Stomach smooth muscle (tissue), 2 donors: ENCODE data around the gene TBXAS1.

ENCODE experiments used
- H3K27ac ChIP-seq: one replicate; pipeline ENCODE4 v1.7.0; 2013; ENCODE audit warnings: mild to moderate bottlenecking, low read length, inconsistent platforms
- H3K27me3 ChIP-seq, 2 donors: one replicate each; pipeline ENCODE4 v1.7.0; 2013; ENCODE audit warnings: low read length in 2 of 2; ENCODE audit not compliant: insufficient read depth in 2 of 2, control insufficient read depth in 1 of 2
- H3K36me3 ChIP-seq, 2 donors: one replicate each; pipeline ENCODE4 v1.7.0; 2013; ENCODE audit warnings: low read length in 2 of 2; ENCODE audit not compliant: control insufficient read depth in 2 of 2, insufficient read depth in 2 of 2
- H3K4me1 ChIP-seq: one replicate; pipeline ENCODE4 v1.7.0; 2013; ENCODE audit warnings: low read length; ENCODE audit not compliant: control insufficient read depth, insufficient read depth
- H3K4me3 ChIP-seq, 2 donors: one replicate each; pipeline ENCODE4 v1.7.0; 2013; ENCODE audit warnings: low read length in 2 of 2
- H3K9ac ChIP-seq, 2 donors: one replicate each; pipeline ENCODE4 v1.7.0; 2013; ENCODE audit warnings: low read length in 2 of 2, mild to moderate bottlenecking in 1 of 2
- H3K9me3 ChIP-seq, 2 donors: one replicate each; pipeline ENCODE4 v1.7.0; 2013; ENCODE audit warnings: low read length in 2 of 2; ENCODE audit not compliant: control insufficient read depth in 2 of 2
- donor health status: healthy.
- donor health status: Pancreatic carcinoma.

Gene TBXAS1

GRCh38 chr7:140015471-140015970 is 186.5 kb downstream of the TBXAS1 start:
- H3K27me3 ChIP-seq: peaks cover 0 to 2% of the 10 kb centered on the region in 2 donors
- no peaks in the 10 kb centered on the region for H3K36me3 ChIP-seq
- no peak overlapping the region for H3K9ac ChIP-seq
- no peaks in the 10 kb centered on the region for H3K9me3 ChIP-seq
- H3K4me1 ChIP-seq: no peaks in the 10 kb centered on the region
- no peak overlapping the region for H3K4me3 ChIP-seq
- no peak overlapping the region for H3K27ac ChIP-seq

- no peak overlapping the region for H3K27ac ChIP-seq
- no peak overlapping the region for H3K4me3 ChIP-seq
- no peak overlapping the region for H3K9ac ChIP-seq
- no peaks in the 10 kb centered on the region for H3K9me3 ChIP-seq
- no peaks in the 10 kb centered on the region for H3K4me1 ChIP-seq
- H3K27me3 ChIP-seq: peaks cover 0 to 2% of the 10 kb centered on the region in 2 donors
- H3K36me3 ChIP-seq: no peaks in the 10 kb centered on the region
Observed at GRCh38 chr7:140016540-140016939, 187.5 kb downstream of the TBXAS1 start.

GRCh38 chr7:140017034-140017433 is 188.0 kb downstream of the TBXAS1 start:
- H3K9me3 ChIP-seq: no peaks in the 10 kb centered on the region
- H3K27me3 ChIP-seq: peaks cover 0 to 2% of the 10 kb centered on the region in 2 donors
- H3K4me1 ChIP-seq: no peaks in the 10 kb centered on the region
- H3K27ac ChIP-seq: no peak overlapping the region
- H3K36me3 ChIP-seq: no peaks in the 10 kb centered on the region
- H3K9ac ChIP-seq: no peak overlapping the region
- no peak overlapping the region for H3K4me3 ChIP-seq

GRCh38 chr7:140017543-140017942 is 188.5 kb downstream of the TBXAS1 start:
- Histone ChIP-seq H3K27ac (no peak overlapping the region), H3K4me3 (no peak overlapping the region), H3K9me3 (no peaks in the 10 kb centered on the region), H3K36me3 (peaks cover 0 to 3% of the 10 kb centered on the region in 2 donors), H3K27me3 (peaks cover 0 to 2% of the 10 kb centered on the region in 2 donors), H3K4me1 (no peaks in the 10 kb centered on the region), H3K9ac (no peak overlapping the region)

- Histone ChIP-seq H3K4me1 (no peaks in the 10 kb centered on the region), H3K4me3 (no peak overlapping the region), H3K9me3 (no peaks in the 10 kb centered on the region), H3K27me3 (peaks cover 0 to 2% of the 10 kb centered on the region in 2 donors), H3K36me3 (peaks cover 0 to 9% of the 10 kb centered on the region in 2 donors), H3K9ac (no peak overlapping the region), H3K27ac (no peak overlapping the region)
Observed at GRCh38 chr7:140018125-140019043, 189.3 kb downstream of the TBXAS1 start.

- Histone ChIP-seq H3K9me3 (no peaks in the 10 kb centered on the region), H3K36me3 (peaks cover 4 to 15% of the 10 kb centered on the region in 2 donors), H3K4me3 (no peak overlapping the region), H3K27ac (no peak overlapping the region), H3K27me3 (no peaks in the 10 kb centered on the region), H3K9ac (no peak overlapping the region), H3K4me1 (no peaks in the 10 kb centered on the region)
Observed at GRCh38 chr7:140019172-140019571, 190.1 kb downstream of the TBXAS1 start.

- no peaks in the 10 kb centered on the region for H3K9me3 ChIP-seq
- no peak overlapping the region for H3K9ac ChIP-seq
- H3K27me3 ChIP-seq: no peaks in the 10 kb centered on the region
- no peak overlapping the region for H3K4me3 ChIP-seq
- H3K36me3 ChIP-seq: peaks cover 4 to 17% of the 10 kb centered on the region in 2 donors
- no peaks in the 10 kb centered on the region for H3K4me1 ChIP-seq
- H3K27ac ChIP-seq: no peak overlapping the region
Observed at GRCh38 chr7:140019606-140020005, 190.5 kb downstream of the TBXAS1 start.

GRCh38 chr7:140021603-140022002 is 192.5 kb downstream of the TBXAS1 start:
- no peak overlapping the region for H3K4me3 ChIP-seq
- H3K27me3 ChIP-seq: no peaks in the 10 kb centered on the region
- H3K4me1 ChIP-seq: no peaks in the 10 kb centered on the region
- H3K36me3 ChIP-seq: peaks cover 8 to 22% of the 10 kb centered on the region in 2 donors
- no peaks in the 10 kb centered on the region for H3K9me3 ChIP-seq
- H3K27ac ChIP-seq: no peak overlapping the region
- H3K9ac ChIP-seq: no peak overlapping the region

- H3K27ac ChIP-seq: no peak overlapping the region
- H3K4me1 ChIP-seq: no peaks in the 10 kb centered on the region
- no peak overlapping the region for H3K4me3 ChIP-seq
- H3K27me3 ChIP-seq: no peaks in the 10 kb centered on the region
- H3K36me3 ChIP-seq: peaks cover 14 to 26% of the 10 kb centered on the region in 2 donors
- H3K9me3 ChIP-seq: no peaks in the 10 kb centered on the region
- no peak overlapping the region for H3K9ac ChIP-seq
Observed at GRCh38 chr7:140022582-140023211, 193.6 kb downstream of the TBXAS1 start.

GRCh38 chr7:140023728-140024127 is 194.7 kb downstream of the TBXAS1 start:
- Histone ChIP-seq H3K27me3 (no peaks in the 10 kb centered on the region), H3K27ac (no peak overlapping the region), H3K9ac (no peak overlapping the region), H3K4me1 (no peaks in the 10 kb centered on the region), H3K4me3 (no peak overlapping the region), H3K36me3 (peaks cover 21 to 30% of the 10 kb centered on the region in 2 donors), H3K9me3 (no peaks in the 10 kb centered on the region)
